ENCODE results near the gene LSP1.

DNA sequence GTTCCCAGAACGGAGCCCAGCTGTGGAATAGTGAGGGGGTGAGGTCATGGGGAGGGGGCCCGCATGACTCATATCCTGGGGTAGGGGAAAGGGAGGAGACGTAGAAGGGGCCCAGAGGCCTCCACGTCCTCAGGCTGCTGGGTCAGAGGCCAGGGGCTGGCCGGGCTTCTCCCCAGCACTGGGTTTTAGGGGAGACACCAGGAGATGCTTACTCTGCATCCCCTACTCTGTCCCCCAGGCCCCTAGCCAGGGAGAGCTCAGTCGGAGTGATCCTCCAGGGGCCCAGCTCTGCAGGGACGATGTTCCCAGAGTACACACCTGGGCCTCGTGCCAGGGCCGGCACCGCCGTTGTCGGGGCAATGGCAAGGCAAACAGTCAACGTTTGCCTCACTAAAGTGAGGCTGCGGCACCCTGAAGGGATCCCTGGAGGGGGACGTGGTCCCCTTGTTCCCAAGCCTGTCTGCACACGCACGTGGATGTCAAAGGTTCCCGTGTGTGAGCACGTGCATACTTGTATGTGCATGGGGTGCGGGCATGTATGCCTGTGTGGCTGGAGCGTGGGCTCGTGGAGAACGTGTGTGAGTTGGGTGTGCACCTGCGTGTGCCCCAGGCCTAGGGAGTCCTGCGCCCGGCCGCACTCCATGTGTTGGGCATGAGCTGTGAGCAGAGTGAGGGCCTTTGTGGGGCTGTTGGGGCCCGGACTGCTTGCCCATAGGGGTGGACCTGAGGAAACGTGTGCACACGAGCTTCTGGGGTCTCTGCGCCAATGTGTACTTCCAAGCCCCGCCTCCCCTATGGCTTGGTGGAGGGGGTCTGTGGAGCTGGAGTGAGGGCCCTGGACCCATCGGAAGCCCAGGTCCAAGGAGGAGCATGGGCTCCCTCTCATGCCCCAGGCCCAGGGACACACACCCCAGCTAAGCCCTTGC, 24.6 kb downstream of the LSP1 start:
- TF ChIP-seq, protein P1, sequence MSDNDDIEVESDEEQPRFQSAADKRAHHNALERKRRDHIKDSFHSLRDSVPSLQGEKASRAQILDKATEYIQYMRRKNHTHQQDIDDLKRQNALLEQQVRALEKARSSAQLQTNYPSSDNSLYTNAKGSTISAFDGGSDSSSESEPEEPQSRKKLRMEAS (IDR thresholded peaks at IDR 0.05), result no peak
- TF ChIP-seq, protein P2, sequence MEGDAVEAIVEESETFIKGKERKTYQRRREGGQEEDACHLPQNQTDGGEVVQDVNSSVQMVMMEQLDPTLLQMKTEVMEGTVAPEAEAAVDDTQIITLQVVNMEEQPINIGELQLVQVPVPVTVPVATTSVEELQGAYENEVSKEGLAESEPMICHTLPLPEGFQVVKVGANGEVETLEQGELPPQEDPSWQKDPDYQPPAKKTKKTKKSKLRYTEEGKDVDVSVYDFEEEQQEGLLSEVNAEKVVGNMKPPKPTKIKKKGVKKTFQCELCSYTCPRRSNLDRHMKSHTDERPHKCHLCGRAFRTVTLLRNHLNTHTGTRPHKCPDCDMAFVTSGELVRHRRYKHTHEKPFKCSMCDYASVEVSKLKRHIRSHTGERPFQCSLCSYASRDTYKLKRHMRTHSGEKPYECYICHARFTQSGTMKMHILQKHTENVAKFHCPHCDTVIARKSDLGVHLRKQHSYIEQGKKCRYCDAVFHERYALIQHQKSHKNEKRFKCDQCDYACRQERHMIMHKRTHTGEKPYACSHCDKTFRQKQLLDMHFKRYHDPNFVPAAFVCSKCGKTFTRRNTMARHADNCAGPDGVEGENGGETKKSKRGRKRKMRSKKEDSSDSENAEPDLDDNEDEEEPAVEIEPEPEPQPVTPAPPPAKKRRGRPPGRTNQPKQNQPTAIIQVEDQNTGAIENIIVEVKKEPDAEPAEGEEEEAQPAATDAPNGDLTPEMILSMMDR (IDR thresholded peaks at IDR 0.05; ENCODE audit: low read depth, low read length, missing input control), result no peak
- TF ChIP-seq TAF1 (conservative IDR thresholded peaks at IDR 0.05) (no peak), SP1 (IDR thresholded peaks at IDR 0.05) (no peak), RXRA (IDR thresholded peaks at IDR 0.05) (no peak), RAD21 (IDR thresholded peaks at IDR 0.05) (no peak), FOXA1 (IDR thresholded peaks at IDR 0.05) (no peak)
- TF ChIP-seq, protein P3, sequence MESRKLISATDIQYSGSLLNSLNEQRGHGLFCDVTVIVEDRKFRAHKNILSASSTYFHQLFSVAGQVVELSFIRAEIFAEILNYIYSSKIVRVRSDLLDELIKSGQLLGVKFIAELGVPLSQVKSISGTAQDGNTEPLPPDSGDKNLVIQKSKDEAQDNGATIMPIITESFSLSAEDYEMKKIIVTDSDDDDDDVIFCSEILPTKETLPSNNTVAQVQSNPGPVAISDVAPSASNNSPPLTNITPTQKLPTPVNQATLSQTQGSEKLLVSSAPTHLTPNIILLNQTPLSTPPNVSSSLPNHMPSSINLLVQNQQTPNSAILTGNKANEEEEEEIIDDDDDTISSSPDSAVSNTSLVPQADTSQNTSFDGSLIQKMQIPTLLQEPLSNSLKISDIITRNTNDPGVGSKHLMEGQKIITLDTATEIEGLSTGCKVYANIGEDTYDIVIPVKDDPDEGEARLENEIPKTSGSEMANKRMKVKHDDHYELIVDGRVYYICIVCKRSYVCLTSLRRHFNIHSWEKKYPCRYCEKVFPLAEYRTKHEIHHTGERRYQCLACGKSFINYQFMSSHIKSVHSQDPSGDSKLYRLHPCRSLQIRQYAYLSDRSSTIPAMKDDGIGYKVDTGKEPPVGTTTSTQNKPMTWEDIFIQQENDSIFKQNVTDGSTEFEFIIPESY (IDR thresholded peaks at IDR 0.05), result no peak

Data from liver (tissue), 3 donors.